DMS53 (cell line): ENCODE data around the gene FLACC1.
"Not testable (repeated sequence)": the region's sequence is repeated elsewhere in the genome, so short reads cannot be mapped to it uniquely, and the experiment has no call there.

Experiments
- DNase-seq: peaks from one replicate; lab custom pipeline; 2025; lab: John Stamatoyannopoulos, UW

Gene FLACC1

DNA sequence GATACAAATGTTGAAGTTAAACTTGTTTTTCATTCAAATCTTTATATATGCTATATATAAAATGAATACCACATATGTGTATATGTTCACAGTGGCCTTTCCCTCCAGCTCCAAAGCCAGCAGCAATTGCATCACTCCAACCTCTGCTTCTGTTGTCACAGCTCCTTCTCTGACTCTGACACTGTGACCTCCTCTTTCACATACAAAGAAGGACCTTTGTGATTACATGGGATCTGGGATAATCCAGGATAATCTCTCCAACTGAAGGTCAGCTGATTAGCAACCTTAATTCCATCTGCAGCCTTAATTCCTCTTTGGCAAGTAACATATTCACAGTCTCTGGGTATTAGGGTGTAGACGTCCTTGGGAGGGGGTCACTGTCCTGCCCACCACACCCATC lies 8.4 kb downstream of the FLACC1 start:
- no peak for DNase-seq

DNA sequence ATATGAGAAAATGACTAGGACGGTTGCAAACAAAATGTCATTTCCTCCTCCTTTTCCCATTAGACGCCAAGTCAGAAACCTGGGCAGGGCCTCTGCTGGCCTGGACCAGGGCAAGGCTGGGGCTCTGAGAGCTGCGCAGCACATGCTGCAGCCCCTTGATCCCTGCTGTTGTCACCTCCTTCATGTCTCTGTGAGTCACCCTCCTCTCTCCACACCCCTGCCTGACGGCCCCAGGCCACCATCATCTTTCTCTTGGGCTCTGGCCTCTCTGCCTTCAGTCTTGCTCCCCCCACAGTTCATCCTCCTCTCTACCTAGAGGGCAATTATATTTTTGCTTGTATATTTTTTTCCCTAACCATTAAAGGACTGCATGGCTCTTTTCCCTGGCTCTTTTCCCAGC lies 10.0 kb downstream of the FLACC1 start:
- no peak for DNase-seq

DNA sequence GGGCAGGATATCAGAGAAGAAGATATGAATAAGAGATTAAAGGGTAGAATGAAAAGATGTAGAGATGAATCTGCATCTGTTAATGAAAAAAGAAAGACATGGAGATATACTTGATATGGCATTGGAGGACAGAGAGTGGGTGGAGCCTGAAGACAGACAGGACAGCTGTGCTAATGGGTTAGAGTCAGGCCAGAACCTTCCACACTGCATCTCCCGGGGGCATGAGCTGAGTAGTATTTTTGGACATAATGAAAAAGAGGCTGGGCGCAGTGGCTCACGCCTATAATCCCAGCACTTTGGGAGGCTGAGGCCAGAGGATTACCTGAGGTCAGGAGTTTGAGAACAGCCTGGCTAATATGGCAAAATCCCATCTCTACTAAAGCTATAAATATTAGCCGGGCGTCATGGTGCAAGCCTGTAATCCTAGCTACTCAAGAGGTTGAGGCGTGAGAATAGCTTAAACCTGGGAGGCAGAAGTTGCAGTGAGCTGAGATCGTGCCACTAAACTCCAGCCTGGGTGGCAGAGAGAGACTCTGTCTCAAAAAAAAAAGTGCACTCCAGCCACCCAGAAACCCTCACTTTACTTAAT lies 11.4 kb downstream of the FLACC1 start:
- no peak for DNase-seq

DNA sequence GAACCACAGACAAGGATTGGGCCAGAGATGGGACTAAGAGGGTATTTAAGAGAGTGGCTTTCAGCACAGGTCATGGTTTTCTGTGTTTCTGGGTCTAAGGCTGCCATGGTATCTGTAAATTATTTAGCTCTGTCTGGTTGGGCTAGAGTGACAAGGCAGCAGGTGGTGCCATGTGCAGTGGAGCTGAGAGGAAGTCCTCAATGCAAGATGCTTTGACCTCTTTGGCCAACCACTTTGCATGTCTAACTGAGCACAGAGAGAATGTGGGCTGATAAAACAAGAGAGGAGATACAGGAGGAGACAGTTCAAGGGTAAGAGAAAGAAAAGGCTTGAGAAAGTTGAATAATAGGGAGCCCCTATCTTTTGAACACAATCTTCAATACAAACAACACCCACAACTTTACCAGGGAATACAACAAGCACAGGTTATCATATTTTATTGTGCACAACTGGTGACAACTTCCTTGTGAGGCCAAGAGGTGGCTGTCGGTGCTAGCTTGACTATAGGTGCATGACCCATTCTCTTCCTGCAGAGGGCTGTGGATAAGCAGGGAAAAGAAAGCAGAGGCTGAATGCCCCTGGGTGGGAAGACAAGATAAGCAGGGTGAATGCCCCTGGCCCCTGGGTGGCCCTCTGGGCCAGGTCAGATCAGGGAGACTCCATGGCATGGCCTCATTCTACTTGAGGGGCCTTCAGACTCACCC lies 12.3 kb downstream of the FLACC1 start:
- peak; percentile 43 for DNase-seq

DNA sequence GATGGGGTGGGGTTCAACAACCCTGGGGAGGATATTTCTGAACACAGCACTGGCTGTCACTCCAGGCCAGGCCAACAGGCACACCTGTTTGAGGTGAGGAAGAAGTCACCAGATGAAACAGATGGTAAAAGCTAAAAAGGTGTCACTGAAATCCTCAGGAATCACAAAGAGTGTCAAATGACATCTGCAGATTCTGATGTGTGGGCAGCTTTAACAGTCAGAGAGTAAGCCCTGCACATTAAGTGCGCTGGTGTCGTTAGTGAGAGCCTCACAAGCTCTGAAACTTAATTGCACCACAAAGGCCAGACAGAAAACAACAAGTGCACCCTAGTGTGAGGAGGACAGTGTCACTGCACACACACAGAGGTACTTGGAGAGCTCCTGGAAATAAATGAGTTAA lies 13.6 kb downstream of the FLACC1 start:
- no peak for DNase-seq

DNA sequence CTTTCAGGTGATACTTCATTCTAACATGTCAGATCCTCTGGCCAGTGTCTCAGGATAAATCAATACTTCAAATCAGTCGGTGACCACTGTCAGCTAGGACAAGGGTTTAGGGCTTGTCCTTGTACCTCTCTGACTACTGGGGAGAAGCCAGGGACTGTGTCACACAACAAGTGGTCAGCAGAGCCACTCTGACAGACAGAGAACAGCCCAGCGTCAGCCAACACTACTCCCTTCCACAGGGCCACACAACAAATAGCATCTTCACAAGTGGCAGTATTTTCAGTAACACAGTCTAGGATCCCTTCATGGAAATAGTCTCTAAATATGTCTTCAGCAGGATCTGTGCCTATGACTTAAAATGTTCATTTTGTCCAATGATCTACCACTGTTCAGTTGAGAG lies 14.2 kb downstream of the FLACC1 start:
- no peak for DNase-seq

DNA sequence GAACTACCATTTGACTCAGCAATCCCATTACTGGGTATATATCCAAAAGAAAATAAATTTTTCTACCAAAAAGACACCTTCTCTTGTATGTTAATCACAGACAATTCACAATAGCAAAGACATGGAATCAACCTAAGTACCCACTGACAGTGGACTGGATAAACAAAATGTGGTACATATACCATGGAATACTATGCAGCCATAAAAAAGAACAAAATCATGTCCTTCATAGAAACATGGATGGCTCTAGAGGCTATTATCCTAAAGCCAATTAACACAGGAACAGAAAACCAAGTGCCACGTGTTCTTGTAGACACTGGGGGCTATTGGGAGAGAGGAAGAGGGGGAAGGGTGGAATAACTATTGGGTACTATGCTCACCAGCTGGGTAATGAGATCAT lies 27.7 kb downstream of the FLACC1 start:
- no peak for DNase-seq

DNA sequence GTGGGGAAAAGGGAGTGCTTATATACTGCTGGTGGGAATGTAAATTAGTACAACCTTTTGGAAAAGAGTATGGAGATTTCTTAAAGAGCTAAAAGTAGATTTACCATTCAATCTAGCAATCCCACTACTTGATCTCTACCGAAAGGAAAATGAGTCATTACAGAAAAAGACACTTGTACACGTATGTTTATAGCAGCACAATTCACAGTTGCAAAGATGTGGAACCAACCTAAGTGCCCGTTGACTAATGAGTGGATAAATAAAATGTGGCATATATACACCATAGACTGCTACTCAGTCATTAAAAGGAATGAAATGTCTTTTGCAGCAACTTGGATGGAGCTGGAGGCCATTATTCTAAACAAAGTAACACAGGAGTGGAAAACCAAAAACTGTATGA lies 29.5 kb downstream of the FLACC1 start:
- no peak for DNase-seq

DNA sequence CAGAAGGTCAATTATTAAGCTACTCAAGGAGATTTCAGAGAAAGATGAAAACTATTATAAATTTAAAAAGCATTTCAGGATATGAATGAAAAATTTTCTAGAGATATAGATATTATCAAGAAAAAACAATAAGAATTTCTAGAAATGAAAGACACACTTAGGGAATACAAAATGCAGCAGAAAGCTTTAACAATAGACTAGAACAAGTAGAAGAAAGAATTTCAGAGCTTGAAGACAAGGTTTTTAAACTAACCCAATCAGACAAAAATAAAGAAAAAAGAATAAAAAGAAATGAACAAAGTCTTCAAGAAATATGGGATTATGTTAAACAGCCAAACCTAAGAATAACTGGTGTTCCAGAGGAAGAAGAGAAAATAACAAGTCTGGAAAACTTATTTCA lies 34.4 kb downstream of the FLACC1 start:
- no peak for DNase-seq

DNA sequence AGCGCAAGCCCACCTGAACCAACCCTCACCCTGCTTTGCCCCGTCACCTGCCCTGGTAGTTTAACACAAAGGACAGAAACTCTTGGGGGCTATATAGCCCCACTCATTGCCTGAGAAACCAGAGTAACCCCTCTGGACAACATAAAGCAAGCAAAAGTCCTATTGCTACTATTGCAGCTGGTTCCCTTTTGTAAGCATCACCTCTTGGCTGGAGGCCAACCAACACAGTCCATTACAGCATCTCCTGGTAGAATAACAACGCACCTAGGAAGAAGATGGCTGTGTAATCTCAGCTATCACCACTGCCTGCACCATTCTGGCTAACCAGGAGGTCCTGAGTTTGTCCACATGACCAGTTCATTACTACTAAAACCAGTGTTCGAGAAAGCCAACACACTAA lies 36.4 kb downstream of the FLACC1 start:
- DNase-seq, result peak; percentile 19

DNA sequence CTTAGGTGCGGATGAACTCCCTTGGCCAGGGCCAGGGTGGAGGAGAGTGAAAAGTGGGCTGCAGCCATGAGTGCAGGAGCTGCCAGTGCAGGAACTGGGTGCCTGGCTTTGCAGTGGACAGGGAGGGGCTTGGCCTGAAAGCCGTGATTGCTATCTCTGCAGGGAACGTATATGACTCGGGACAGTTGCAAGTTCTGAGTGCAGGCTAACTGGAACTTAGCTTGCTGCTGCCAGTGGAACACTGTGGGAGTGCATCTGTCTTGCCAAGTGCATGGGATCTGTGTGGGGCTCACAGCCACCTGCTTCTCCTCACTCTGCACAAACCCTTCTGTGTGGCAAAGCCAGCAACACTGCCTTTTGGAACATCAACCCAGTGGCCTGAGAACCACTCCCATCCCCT lies 36.9 kb downstream of the FLACC1 start:
- no peak for DNase-seq

DNA sequence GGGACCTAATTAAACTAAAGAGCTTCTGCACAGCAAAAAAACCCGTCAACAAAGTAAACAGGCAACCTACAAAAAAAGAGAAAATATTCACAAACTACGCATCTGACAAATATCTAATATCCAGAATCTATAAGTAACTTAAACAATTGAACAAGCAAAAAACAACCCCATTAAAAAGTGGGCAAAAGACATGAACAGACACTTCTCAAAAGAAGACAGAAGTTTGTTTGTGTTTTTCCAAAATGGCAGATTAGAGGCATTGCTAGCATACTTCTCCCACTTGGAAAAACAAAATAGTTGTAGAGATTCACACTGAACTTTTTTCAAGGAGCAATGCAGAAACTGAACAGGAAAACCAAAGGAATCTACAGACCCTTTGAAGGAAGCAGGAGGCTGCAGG lies 37.6 kb downstream of the FLACC1 start:
- DNase-seq, result no peak

DNA sequence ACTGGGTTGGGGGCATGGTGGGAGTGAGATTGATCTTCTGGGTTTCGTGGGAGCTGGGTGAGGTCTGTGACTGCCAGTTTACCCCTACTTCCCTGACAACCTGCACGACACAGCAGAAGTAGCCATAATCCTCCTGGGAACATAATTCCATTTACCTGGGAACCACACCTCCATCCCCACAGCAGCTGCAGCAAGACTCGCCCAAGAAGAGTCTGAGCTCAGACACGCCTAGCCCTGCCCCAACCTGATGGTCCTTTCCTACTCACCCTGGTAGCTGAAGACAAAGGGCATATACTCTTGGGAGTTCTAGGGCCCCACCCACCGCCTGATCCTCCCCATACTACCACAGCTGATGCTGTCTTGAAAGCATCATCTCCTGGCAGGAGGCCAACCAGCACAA lies 43.8 kb downstream of the FLACC1 start:
- no peak for DNase-seq

DNA sequence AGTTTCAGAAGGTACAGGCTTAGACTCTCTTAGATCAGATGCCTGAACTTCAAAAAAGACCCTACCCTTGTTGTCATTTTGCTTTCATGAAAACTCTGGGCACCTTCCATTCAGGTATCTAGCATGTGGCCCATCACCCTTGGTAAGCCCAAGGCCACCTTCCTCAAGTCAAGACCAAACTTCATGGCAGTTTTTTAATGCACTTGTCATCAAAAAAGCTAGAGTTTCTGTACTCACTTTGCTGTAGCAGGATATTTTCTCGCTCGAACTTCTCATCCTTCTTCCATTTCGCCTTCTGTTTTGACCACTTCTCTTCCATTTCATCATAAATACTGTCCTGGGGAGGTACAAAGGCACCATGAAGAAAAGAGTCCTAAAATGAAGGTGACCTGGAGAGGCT lies 48.2 kb downstream of the FLACC1 start:
- DNase-seq, result no peak

DNA sequence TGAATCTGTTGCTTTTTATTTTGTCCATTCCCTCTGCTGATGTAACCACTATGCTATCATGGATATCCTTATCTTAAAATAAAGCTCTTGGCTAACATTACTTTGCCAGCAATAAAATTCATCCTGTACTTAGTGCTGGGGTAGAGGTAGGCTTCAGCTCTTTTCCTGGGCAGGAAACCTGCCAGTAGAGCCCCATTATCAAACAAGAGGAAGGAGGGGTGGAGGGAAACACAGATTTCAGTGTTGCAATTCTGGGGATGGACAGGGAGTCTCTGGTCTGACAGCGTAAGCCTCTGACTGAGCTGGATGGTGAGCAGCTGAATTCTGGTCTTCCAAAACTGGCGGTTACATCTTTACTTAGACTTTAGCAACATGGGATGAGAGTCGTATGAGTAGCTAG lies 49.3 kb downstream of the FLACC1 start:
- no peak for DNase-seq

DNA sequence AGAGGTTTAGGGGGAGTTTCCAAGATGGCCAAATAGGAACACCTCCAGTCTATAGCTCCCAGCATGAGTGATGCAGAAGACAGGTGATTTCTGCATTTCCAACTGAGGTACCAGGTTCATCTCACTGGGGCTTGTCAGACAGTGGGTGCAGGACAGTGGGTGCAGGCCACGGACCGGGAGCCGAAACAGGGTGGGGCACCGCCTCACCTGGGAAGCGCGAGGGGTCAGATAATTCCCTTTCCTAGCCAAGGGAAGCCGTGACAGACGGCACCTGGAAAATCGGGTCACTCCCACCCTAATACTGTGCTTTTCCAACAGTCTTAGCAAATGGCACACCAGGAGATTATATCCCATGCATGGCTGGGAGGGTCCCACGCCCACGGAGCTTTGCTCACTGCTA lies 57.2 kb downstream of the FLACC1 start:
- DNase-seq, result not testable (repeated sequence)

DNA sequence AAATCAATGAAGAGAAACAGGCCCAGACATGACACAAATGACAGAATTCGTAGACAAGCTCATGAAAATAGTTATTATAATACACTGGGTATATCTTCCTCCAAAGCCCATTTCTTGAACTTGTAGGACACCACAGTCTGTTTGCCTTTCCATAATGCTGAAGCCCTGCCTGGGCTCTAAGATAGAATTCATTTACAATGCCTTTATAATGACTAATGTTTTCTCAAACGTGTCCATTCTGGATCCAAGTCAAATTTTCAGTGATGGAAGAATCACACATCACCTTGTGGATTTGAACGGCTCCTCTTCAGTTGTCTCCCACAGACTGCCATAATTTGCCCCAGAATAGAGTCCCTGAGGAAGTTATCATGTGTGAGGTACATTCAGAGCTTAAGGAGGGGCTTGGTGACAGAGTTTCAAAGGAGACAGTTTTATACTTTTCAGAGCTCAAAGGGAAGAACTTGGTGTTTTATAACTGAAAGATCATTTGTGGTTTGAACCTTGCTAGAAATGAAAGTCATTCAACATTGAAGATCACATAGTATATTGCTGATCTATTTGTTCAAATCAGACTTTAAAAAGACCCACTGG lies 58.6 kb downstream of the FLACC1 start:
- no peak for DNase-seq

DNA sequence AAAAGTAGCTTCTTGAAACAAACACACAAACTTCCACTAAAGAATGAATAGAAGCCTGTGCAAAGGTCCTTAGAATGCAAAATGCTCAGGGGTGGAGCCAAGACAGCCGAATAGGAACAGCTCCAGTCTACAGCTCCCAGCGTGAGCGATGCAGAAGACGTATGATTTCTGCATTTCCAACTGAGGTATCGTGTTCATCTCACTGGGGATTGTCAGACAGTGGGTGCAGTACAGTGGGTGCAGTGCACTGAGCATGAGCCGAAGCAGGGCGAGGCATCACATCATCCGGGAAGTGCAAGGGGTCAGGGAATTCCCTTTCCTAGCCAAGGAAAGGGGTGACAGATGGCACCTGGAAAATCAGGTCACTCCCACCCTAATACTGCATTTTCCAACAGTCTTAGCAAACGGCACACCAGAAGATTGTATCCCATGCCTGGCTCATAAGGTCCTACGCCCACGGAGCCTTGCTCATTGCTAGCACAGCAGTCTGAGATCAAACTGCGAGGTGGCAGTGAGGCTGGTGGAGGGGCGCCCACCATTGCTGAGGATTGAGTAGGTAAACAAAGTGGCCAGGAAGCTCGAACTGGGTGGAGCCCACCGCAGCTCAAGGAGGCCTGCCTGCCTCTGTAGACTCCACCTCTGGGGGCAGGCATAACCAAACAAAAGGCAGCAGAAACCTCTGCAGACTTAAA lies 66.5 kb downstream of the FLACC1 start:
- not testable (repeated sequence) for DNase-seq

DNA sequence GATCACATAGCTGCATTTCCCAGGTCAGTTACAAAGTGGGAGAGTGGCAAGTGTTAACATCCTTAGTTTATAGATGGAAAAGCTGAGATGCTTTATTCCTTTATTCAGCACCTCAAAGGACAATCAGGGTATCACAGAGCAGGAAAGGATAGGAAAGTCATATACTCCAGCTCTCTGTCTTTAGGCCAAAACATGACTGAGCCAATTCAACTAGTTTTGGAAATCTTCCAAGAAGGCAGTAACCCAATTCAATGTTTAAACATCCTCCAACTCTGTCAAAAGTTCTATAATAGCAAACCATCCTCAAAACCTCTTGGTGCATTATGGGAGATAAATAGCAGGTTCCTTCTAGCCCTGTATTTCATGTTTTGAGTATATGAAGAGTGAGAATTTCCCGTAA lies 71.6 kb downstream of the FLACC1 start:
- no peak for DNase-seq

DNA sequence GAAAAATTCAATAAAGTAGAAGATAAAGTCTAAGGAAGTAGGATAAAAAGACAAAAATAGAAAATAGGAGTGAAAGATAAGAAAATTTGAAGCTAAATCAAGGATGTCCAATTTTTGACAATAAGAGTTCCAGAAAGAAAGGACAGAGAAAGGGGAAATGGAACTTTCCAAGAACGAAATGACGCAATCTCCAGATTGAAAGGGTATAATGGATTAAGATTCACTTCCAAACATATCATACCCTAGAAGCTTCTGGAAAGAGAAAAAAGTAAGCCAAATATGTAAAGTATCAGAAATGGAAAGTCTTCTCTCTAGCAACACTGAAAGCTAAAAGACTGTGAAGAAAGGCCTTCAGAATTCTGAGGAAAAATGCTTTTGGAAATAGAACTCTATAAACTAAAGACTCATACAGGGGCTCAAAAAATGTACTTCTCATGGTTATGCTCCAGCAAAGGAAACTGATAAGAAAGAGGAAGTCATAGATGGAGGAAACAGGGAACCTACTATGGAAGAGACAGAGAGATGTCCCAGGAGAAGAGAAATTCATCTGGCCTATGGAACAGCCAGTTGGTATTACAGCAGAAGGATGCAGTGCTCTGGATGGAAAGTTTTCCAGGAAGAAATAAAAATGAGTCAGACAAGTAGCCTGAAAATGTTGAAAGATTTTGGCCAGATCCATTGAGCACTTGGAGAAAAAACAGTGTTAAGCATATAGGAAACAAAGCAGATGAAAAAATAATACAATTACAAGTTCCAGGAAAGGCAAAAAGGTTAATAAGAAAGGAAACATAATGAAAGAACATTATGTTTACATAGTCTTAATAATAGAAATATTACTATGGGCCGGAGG lies 76.7 kb downstream of the FLACC1 start:
- no peak for DNase-seq

DNA sequence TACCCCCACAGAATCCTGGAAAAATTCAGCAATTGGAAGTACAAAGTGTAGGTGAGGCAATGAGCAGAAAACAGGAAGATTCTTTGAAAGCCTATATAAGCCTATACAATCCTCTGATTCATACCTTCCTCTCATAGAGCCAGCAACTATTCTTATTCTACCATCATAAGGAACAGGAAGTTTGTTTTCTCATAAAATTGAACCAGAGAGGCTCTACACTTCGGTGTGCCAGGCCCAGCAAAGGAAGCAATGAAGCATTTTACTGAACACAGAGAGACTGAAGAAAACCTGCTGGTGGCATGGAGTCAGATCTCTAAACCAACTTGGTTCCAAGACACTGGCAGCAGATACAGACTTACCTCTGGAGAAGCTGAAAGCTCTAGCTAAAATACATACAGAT lies 78.1 kb downstream of the FLACC1 start:
- DNase-seq, result no peak

DNA sequence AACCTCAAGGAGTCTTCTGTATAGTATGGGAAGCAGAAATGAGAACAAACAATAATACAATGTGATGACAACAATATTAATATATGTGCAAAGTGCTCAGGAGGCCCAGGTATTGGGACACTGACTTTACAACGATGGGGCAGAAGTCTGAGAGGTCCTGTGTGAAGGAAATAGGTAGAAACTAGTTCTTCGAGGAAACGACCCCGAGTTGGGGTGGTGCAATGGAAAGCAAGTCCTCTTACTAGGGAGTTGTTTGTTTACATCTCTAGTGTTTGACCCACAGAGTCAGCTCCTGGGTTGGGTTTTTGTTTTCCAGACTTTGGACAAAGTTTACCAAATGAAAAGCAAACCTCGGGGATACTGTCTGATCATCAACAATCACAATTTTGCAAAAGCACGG lies 80.6 kb downstream of the FLACC1 start:
- DNase-seq, result no peak
